Adrenal gland (tissue), 12 donors: ENCODE results near the gene RAN. TPM values are rescaled to one million over a fixed set of nuclear protein-coding genes. Genes with fewer than 3 reads are reported as not detected.
A peak's percentile ranks its signal among the peaks of the same experiment; 100 is the strongest.

Source experiments
- DNase-seq, 7 donors: peaks; one replicate each; pipeline ENCODE4 v3.0.0-alpha.2; 2019 to 2020
- H3K27ac ChIP-seq, 5 donors: fragments of 200-600 bp; sonication (generic) in 4 of 5; 1 replicate in 3 of 5; 2 replicates in 2 of 5; pipeline versions ENCODE4 v1.5.1 to v1.8.0; 2016 to 2020; ENCODE audit warnings: mild to moderate bottlenecking in 1 of 5
- H3K27me3 ChIP-seq: fragments of 200-600 bp; 2 replicates; pipeline ENCODE4 v1.8.0; 2021
- H3K36me3 ChIP-seq, 2 donors: fragments of 200-600 bp; replicated peaks in 1 of 2; 1 replicate in 1 of 2; 2 replicates in 1 of 2; pipeline versions ENCODE4 v1.5.1 to v1.8.0; 2018 to 2022
- H3K4me1 ChIP-seq, 2 donors: fragments of 200-600 bp; replicated peaks in 1 of 2; 1 replicate in 1 of 2; 2 replicates in 1 of 2; pipeline versions ENCODE4 v1.5.1 to v1.8.0; 2018 to 2021
- H3K4me3 ChIP-seq, 4 donors: fragments of 200-600 bp; sonication (generic) in 3 of 4; one replicate each; pipeline ENCODE4 v1.5.1; 2016 to 2018
- H3K9me3 ChIP-seq, 3 donors: fragments of 200-600 bp; sonication (generic) in 1 of 3; replicated peaks in 1 of 3; 1 replicate in 2 of 3; 2 replicates in 1 of 3; pipeline versions ENCODE4 v1.5.1 to v1.8.0; 2016 to 2021
- CTCF ChIP-seq, 6 experiments: fragments of 450-650 bp in 4 of 6; fragments of 200-600 bp in 2 of 6; sonication (generic) in 1 of 6; IDR thresholded peaks; 1 replicate in 5 of 6; 2 replicates in 1 of 6; pipeline versions ENCODE4 v1.5.1 to v1.8.0; 2016 to 2021; ENCODE audit warnings: antibody characterized with exemption in 6 of 6, mild to moderate bottlenecking in 2 of 6, moderate library complexity in 1 of 6
- POLR2A ChIP-seq, 2 donors: fragments of 450-650 bp; IDR thresholded peaks; one replicate each; pipeline ENCODE4 v1.6.1; 2017; ENCODE audit warnings: antibody characterized with exemption in 2 of 2, mild to moderate bottlenecking in 2 of 2, moderate library complexity in 1 of 2
- WGBS, 4 donors: extraction: QIAGEN DNeasy Blood & Tissue Kit in 2 of 4; methylation state at CpG; one replicate each; pipeline versions ENCODE4 v1.1.5 to v1.1.7; 2013 to 2017; 5-methylcytosine and 5-hydroxymethylcytosine counted together
- intact Hi-C, 2 donors: fragments of 100-400 bp; cut with DNase I; formaldehyde crosslinking; loops; one replicate each; pipeline versions ENCODE4 v1.14.1 to v1.15.0; 2022 to 2023
- polyA plus RNA-seq, 3 donors: library from polyadenylated mRNA; stranded (reverse); fragments of 200-250 nt in 2 of 3; fragments of 350-450 nt in 1 of 3; fragmentation: Illumina TruSeq in 1 of 3; extraction: RNeasy Lipid Tissue Mini Kit (QIAGEN cat#74804) in 1 of 3; gene quantifications; one replicate each; pipeline ENCODE4 v1.2.3, GENCODE V29; 2013 to 2014
- small RNA-seq, 2 donors: library from RNA; depleted of rRNA; stranded (forward); fragments of <200 nt; gene quantifications; one replicate each; pipeline ENCODE3, GENCODE V24; 2016
- total RNA-seq, 9 donors: library from RNA; depleted of rRNA in 4 of 9; stranded (reverse); fragments of >200 nt in 4 of 9; fragments of 120-200 nt in 1 of 9; fragmentation: NEBNext Ultra II Directional in 1 of 9; extraction: Animal tissue kit (Norgen Biotek cat#: 25700) in 1 of 9; gene quantifications; one replicate each; pipeline versions ENCODE4 v1.1.0 to v1.2.4, GENCODE V29; 2013 to 2023
- donor health status: healthy with polysubstance abuse.
- donor health status: Bipolar disorder and iron deficiency.
- donor health status: DM: yes; HTN: yes; CAD: no.
- donor health status: DM: no; HTN: no; CAD: no.
- donor health status: DM: no; HTN: no; CAD: no.
- donor health status: DM: yes; HTN: yes; CAD: no.

RAN gene
- total and polyA plus RNA-seq, 12 donors = 82.4 to 1,192 (median 260) TPM

GRCh38 chr12:130922511-130922953 lies 50.7 kb downstream of the RAN start:
- H3K4me1 ChIP-seq = no peaks in the 10 kb centered on the region
- no peak for DNase-seq
- H3K9me3 ChIP-seq = no peaks in the 10 kb centered on the region
- no peaks in the 10 kb centered on the region for H3K36me3 ChIP-seq
- peaks cover 10% of the 10 kb centered on the region for H3K27me3 ChIP-seq
- TF ChIP-seq CTCF (IDR thresholded peaks at IDR 0.05) (no peak), POLR2A (IDR thresholded peaks at IDR 0.05) (no peak)
- 29 to 40% (median 39%) methylated on average over 4 of the region's 4 CpGs for WGBS, 4 donors
- H3K27ac ChIP-seq = peak overlapping the region in 1 of 5 donors; percentile 45
- intact Hi-C loops = no loop called here
- no peak overlapping the region for H3K4me3 ChIP-seq

- intact Hi-C loops = no loop called here
- Histone ChIP-seq H3K4me1 (no peaks in the 10 kb centered on the region), H3K27me3 (peaks cover 12% of the 10 kb centered on the region), H3K36me3 (no peaks in the 10 kb centered on the region), H3K9me3 (no peaks in the 10 kb centered on the region), H3K27ac (no peak overlapping the region), H3K4me3 (no peak overlapping the region)
- TF ChIP-seq POLR2A (IDR thresholded peaks at IDR 0.05) = no peak
- whole genome bisulfite sequencing, 4 donors = 63 to 82% (median 80%) methylated on average over 9 to 23 of the region's 23 CpGs
- DNase-seq = no peak
Observed at GRCh38 chr12:130924966-130925665, 53.2 kb downstream of the RAN start.

GRCh38 chr12:130925666-130926015 lies 53.8 kb downstream of the RAN start:
- DNase-seq = no peak
- no peak for TF ChIP-seq POLR2A (IDR thresholded peaks at IDR 0.05)
- no peak for TF ChIP-seq CTCF (IDR thresholded peaks at IDR 0.05)
- H3K27me3 ChIP-seq = peaks cover 12% of the 10 kb centered on the region
- H3K27ac ChIP-seq = no peak overlapping the region
- intact Hi-C loops = no loop called here
- 46 to 71% (median 68%) methylated on average over 7 of the region's 7 CpGs for WGBS, 4 donors
- no peak overlapping the region for H3K4me3 ChIP-seq
- H3K4me1 ChIP-seq = no peaks in the 10 kb centered on the region
- no peaks in the 10 kb centered on the region for H3K36me3 ChIP-seq
- no peaks in the 10 kb centered on the region for H3K9me3 ChIP-seq

Small RNA genes lying within 50 kb of the gene (small RNA-seq; reads per million reads assigned to genes)
- gene RF00019 = 0 reads per million in 2 donors
- gene RNU6-1077P = 0 to 0.08 reads per million in 2 donors

Other genes with a start within 250 kb of the RAN start
- 10 to 100 TPM in 2 of 9 donors, 1 to 10 TPM in 3, under 1 TPM in 2, not detected in 2; 0.18 to 23.9 (median 5.3) TPM for gene RIMBP2, start 155.8 kb upstream of the RAN start, total RNA-seq
- gene RIMBP2, start 155.8 kb upstream of the RAN start, polyA plus RNA-seq = 10 to 100 TPM in 2 of 3 donors, 1 to 10 TPM in 1; 2.8 to 15.7 (median 11.7) TPM
- gene STX2, start 32.8 kb upstream of the RAN start, total RNA-seq = 10 to 100 TPM in 8 of 9 donors, 1 to 10 TPM in 1; 8.3 to 23.8 (median 13.2) TPM
- 10 to 100 TPM; 11.7 to 20.5 (median 19.6) TPM for gene STX2, start 32.8 kb upstream of the RAN start, polyA plus RNA-seq
- gene ADGRD1, start 81.8 kb downstream of the RAN start, total RNA-seq = 1 to 10 TPM in 8 of 9 donors, under 1 TPM in 1; 0.87 to 6.0 (median 1.3) TPM
- 1 to 10 TPM; 1.4 to 2.8 (median 1.8) TPM for gene ADGRD1, start 81.8 kb downstream of the RAN start, polyA plus RNA-seq